ENCODE measurements around the gene ZC2HC1B.

DNA sequence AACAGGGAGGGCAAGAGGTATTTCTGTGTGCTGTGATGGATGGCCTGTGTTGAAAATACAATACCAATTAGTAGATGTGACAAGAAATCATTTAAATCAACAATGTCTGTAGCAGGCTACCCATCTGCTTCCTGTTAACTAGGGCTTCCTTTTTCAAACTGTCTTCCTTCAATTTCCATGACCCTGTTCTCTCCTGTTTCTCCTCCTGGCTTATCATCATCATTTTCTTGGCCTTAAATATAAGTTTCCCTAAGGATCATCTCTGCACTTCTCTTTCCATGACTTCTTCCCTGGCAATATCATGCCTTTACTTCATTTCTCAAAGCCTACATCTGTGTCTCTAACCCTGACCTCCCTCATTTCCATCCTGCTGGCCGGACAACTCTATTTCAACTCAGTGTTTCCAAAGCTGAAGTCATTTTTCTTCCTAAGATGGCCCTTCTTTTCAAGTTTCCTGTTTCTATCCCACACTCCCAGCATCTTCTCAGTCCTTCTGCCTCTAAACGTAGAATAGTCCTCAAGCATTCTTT, 18.2 kb downstream of the ZC2HC1B start:
- no peak for TF ChIP-seq POLR2AphosphoS5 (IDR thresholded peaks at IDR 0.05; ENCODE audit: low read depth, low read length)
- TF ChIP-seq TAF1 (IDR thresholded peaks at IDR 0.05; ENCODE audit: borderline replicate concordance, insufficient read depth, low read length), result no peak
- TF ChIP-seq SIN3A (IDR thresholded peaks at IDR 0.05; ENCODE audit: borderline replicate concordance, insufficient read depth, low read length), result no peak
- TF ChIP-seq, protein P1, sequence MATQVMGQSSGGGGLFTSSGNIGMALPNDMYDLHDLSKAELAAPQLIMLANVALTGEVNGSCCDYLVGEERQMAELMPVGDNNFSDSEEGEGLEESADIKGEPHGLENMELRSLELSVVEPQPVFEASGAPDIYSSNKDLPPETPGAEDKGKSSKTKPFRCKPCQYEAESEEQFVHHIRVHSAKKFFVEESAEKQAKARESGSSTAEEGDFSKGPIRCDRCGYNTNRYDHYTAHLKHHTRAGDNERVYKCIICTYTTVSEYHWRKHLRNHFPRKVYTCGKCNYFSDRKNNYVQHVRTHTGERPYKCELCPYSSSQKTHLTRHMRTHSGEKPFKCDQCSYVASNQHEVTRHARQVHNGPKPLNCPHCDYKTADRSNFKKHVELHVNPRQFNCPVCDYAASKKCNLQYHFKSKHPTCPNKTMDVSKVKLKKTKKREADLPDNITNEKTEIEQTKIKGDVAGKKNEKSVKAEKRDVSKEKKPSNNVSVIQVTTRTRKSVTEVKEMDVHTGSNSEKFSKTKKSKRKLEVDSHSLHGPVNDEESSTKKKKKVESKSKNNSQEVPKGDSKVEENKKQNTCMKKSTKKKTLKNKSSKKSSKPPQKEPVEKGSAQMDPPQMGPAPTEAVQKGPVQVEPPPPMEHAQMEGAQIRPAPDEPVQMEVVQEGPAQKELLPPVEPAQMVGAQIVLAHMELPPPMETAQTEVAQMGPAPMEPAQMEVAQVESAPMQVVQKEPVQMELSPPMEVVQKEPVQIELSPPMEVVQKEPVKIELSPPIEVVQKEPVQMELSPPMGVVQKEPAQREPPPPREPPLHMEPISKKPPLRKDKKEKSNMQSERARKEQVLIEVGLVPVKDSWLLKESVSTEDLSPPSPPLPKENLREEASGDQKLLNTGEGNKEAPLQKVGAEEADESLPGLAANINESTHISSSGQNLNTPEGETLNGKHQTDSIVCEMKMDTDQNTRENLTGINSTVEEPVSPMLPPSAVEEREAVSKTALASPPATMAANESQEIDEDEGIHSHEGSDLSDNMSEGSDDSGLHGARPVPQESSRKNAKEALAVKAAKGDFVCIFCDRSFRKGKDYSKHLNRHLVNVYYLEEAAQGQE (IDR thresholded peaks at IDR 0.05; ENCODE audit: insufficient read depth in 1 of 2, low read depth in 2 of 2, low read length in 2 of 2), result no peak
- no peak for TF ChIP-seq FOXP2 (optimal IDR thresholded peaks at IDR 0.05; ENCODE audit: borderline replicate concordance, extremely low read depth, extremely low read length, insufficient read depth)

All from PFSK-1 (cell line).